A673 (cell line): ENCODE results near the gene MALL. TPM values are rescaled to one million over a fixed set of nuclear protein-coding genes. Genes with fewer than 3 reads are reported as not detected.

Experiments used
- BruUV-seq: library from RNA; stranded (reverse); fragments of 400-500 nt; replicated peaks from 2 replicates; lab custom pipeline; 2021; lab: Mats Ljungman, UMichigan
- CTCF ChIA-PET: fragments of 300-600 bp; sonication (Branson Sonifier 250); formaldehyde crosslinking; loops from one replicate; lab custom pipeline; 2022; ENCODE audit warnings: antibody characterized with exemption; lab: Charles Lee
- POLR2A ChIA-PET: fragments of 300-600 bp; sonication (Branson Sonifier 250); formaldehyde crosslinking; loops from one replicate; lab custom pipeline; 2022; ENCODE audit warnings: antibody characterized with exemption; ENCODE audit not compliant: low non-redundant PET; lab: Charles Lee
- DNase-seq: peaks from one replicate; pipeline ENCODE4 v3.0.0-alpha.2; 2015; ENCODE audit warnings: low spot score
- H3K27ac ChIP-seq: fragments of 200-600 bp; sonication (generic); 2 replicates; pipeline ENCODE4 v1.5.1; 2016; ENCODE audit warnings: mixed run types, low read depth, mild to moderate bottlenecking, mixed read lengths, antibody characterized with exemption, low read length; ENCODE audit not compliant: poor library complexity, severe bottlenecking
- H3K27me3 ChIP-seq: fragments of 200-600 bp; sonication (generic); replicated peaks from 2 replicates; pipeline ENCODE4 v1.6.1; 2017; ENCODE audit warnings: mixed run types, low read depth, mild to moderate bottlenecking, mixed read lengths, antibody characterized with exemption, low read length; ENCODE audit not compliant: insufficient read depth, poor library complexity
- H3K36me3 ChIP-seq: fragments of 200-600 bp; sonication (generic); 2 replicates; pipeline ENCODE4 v1.6.1; 2016; ENCODE audit warnings: mixed run types, mild to moderate bottlenecking, mixed read lengths, antibody characterized with exemption, low read length; ENCODE audit not compliant: insufficient read depth, poor library complexity, severe bottlenecking
- H3K4me1 ChIP-seq: fragments of 200-600 bp; sonication (generic); 2 replicates; pipeline ENCODE4 v1.6.1; 2017; ENCODE audit warnings: mixed run types, mild to moderate bottlenecking, mixed read lengths, antibody characterized with exemption, low read length; ENCODE audit not compliant: insufficient read depth, poor library complexity, severe bottlenecking
- H3K4me3 ChIP-seq: fragments of 200-600 bp; sonication (generic); 2 replicates; pipeline ENCODE4 v1.5.1; 2016; ENCODE audit warnings: low read depth, mixed run types, mild to moderate bottlenecking, mixed read lengths, low read length; ENCODE audit not compliant: poor library complexity, severe bottlenecking
- H3K9me3 ChIP-seq: fragments of 200-600 bp; sonication (generic); 2 replicates; pipeline ENCODE4 v1.6.1; 2016; ENCODE audit warnings: mixed run types, low read depth, mild to moderate bottlenecking, mixed read lengths, antibody characterized with exemption, low read length; ENCODE audit not compliant: poor library complexity, severe bottlenecking
- CTCF ChIP-seq: fragments of 300-800, 200-600 bp; sonication (generic); conservative IDR thresholded peaks from 2 replicates; pipeline ENCODE4 v1.5.1; 2017; ENCODE audit warnings: low read depth, mild to moderate bottlenecking, antibody characterized with exemption, low read length, moderate library complexity, mixed read lengths
- EZH2 ChIP-seq: fragments of 200-600 bp; sonication (generic); IDR thresholded peaks from 2 replicates; pipeline ENCODE4 v1.6.1; 2017; ENCODE audit warnings: borderline replicate concordance, low read depth, mild to moderate bottlenecking, mixed read lengths, antibody characterized with exemption, low read length; ENCODE audit not compliant: poor library complexity, severe bottlenecking
- intact Hi-C: fragments of 100-400 bp; cut with micrococcal nuclease; formaldehyde crosslinking; loops from one replicate; pipeline ENCODE4 v1.10.0; 2022; ENCODE audit not compliant: unreplicated experiment
- total RNA-seq: library from RNA; stranded (reverse); gene quantifications from 2 replicates; pipeline ENCODE4 v1.2.3, GENCODE V29; 2021

Gene MALL
- total RNA-seq, 1 experiment from 2014 or later = 0.17 TPM

- Histone ChIP-seq H3K4me3 (no peak overlapping the region), H3K4me1 (no peaks in the 10 kb centered on the region), H3K36me3 (no peaks in the 10 kb centered on the region), H3K27ac (no peak overlapping the region), H3K27me3 (no peaks in the 10 kb centered on the region), H3K9me3 (no peaks in the 10 kb centered on the region)
- POLR2A ChIA-PET = no interaction called here
- TF ChIP-seq EZH2 = no peak
- TF ChIP-seq CTCF = no peak
- BruUV-seq = no TSS peak
- CTCF ChIA-PET = no interaction called here
- intact Hi-C loops = no loop called here
- DNase-seq = no peak
Observed at GRCh38 chr2:110140401-110140800, 24.8 kb upstream of the MALL start.

GRCh38 chr2:110134025-110134424 is 18.4 kb upstream of the MALL start:
- TF ChIP-seq CTCF (no peak), EZH2 (no peak)
- no TSS peak for BruUV-seq
- H3K9me3 ChIP-seq = no peaks in the 10 kb centered on the region
- H3K27ac ChIP-seq = no peak overlapping the region
- intact Hi-C loops = no loop called here
- ChIA-PET CTCF (no interaction called here), POLR2A (no interaction called here)
- no peaks in the 10 kb centered on the region for H3K36me3 ChIP-seq
- no peak for DNase-seq
- H3K4me1 ChIP-seq = no peaks in the 10 kb centered on the region
- no peaks in the 10 kb centered on the region for H3K27me3 ChIP-seq
- H3K4me3 ChIP-seq = no peak overlapping the region

GRCh38 chr2:110131166-110131565 is 15.5 kb upstream of the MALL start:
- intact Hi-C loops = no loop called here
- no peak overlapping the region for H3K4me3 ChIP-seq
- no peak for DNase-seq
- H3K27ac ChIP-seq = no peak overlapping the region
- ChIA-PET POLR2A (no interaction called here), CTCF (no interaction called here)
- no peaks in the 10 kb centered on the region for H3K36me3 ChIP-seq
- no peak for TF ChIP-seq EZH2
- TF ChIP-seq CTCF = no peak
- BruUV-seq = no TSS peak
- H3K4me1 ChIP-seq = peaks cover 2% of the 10 kb centered on the region
- no peaks in the 10 kb centered on the region for H3K9me3 ChIP-seq
- H3K27me3 ChIP-seq = no peaks in the 10 kb centered on the region
